GM19099 (cell line): ENCODE measurements around the gene HLA-DPB1.
A peak's percentile ranks its signal among the peaks of the same experiment; 100 is the strongest.

Source experiments
- POLR2A ChIP-seq: IDR thresholded peaks from 3 replicates; pipeline ENCODE4 v1.6.1; 2011; ENCODE audit warnings: low read depth; ENCODE audit not compliant: insufficient read length; ENCODE audit errors: extremely low read depth

HLA-DPB1 gene

GRCh38 chr6:33075568-33076405 is at the start of gene HLA-DPB1:
Gene HLA-DPB1, plus strand, starts transcription at chr6:33075990. Its CDS starts 52 bp downstream, at chr6:33076042.
- peak; percentile 77 for TF ChIP-seq POLR2A

GRCh38 chr6:33028220-33028849 is 47.5 kb upstream of the HLA-DPB1 start:
- peak; percentile 2 for TF ChIP-seq POLR2A

- peak; percentile 84 for TF ChIP-seq POLR2A
Observed at GRCh38 chr6:33029328-33030184, 46.2 kb upstream of the HLA-DPB1 start.

- TF ChIP-seq POLR2A, result no peak
Observed at GRCh38 chr6:33030245-33030644, 45.5 kb upstream of the HLA-DPB1 start.

- TF ChIP-seq POLR2A, result no peak
Observed at GRCh38 chr6:33034554-33034953, 41.2 kb upstream of the HLA-DPB1 start.

GRCh38 chr6:33036535-33036934 is 39.3 kb upstream of the HLA-DPB1 start:
- no peak for TF ChIP-seq POLR2A

GRCh38 chr6:33040157-33040556 is 35.6 kb upstream of the HLA-DPB1 start:
- no peak for TF ChIP-seq POLR2A

- no peak for TF ChIP-seq POLR2A
Observed at GRCh38 chr6:33049323-33050013, 26.3 kb upstream of the HLA-DPB1 start.

GRCh38 chr6:33050014-33050810 is 25.6 kb upstream of the HLA-DPB1 start:
- TF ChIP-seq POLR2A, result no peak

GRCh38 chr6:33052627-33053026 is 23.2 kb upstream of the HLA-DPB1 start:
- TF ChIP-seq POLR2A, result no peak

GRCh38 chr6:33053230-33053629 is 22.6 kb upstream of the HLA-DPB1 start:
- TF ChIP-seq POLR2A, result no peak

- TF ChIP-seq POLR2A, result no peak
Observed at GRCh38 chr6:33057222-33058150, 18.3 kb upstream of the HLA-DPB1 start.

GRCh38 chr6:33061987-33062386 is 13.8 kb upstream of the HLA-DPB1 start:
- no peak for TF ChIP-seq POLR2A

GRCh38 chr6:33063435-33063834 is 12.4 kb upstream of the HLA-DPB1 start:
- peak; percentile 25 for TF ChIP-seq POLR2A
